Measurements from ENCODE around the gene GNAI2.

- TF ChIP-seq POLR2A (IDR thresholded peaks at IDR 0.05; ENCODE audit: low read depth, low read length) (no peak), TAF1 (IDR thresholded peaks at IDR 0.05; ENCODE audit: low read depth, low read length) (no peak), POLR2AphosphoS5 (IDR thresholded peaks at IDR 0.05; ENCODE audit: low read depth, low read length) (no peak)
Measured at GRCh38 chr3:50276762-50277101, 40.7 kb downstream of the GNAI2 start.

Measured in GM12891 (cell line).